Peyer's patch (tissue), 4 donors: Measurements from ENCODE around the gene TRIM61. TPM values are rescaled to one million over a fixed set of nuclear protein-coding genes. Genes with fewer than 3 reads are reported as not detected.
"Not testable (repeated sequence)": the region's sequence is repeated elsewhere in the genome, so short reads cannot be mapped to it uniquely, and the experiment has no call there.

ENCODE experiments used
- DNase-seq, 3 donors: peaks; one replicate each; pipeline ENCODE4 v3.0.0-alpha.2; 2017 to 2019
- H3K27ac ChIP-seq, 4 donors: fragments of 200-600 bp; sonication (generic); one replicate each; pipeline ENCODE4 v1.5.1; 2016 to 2019
- H3K27me3 ChIP-seq, 2 donors: fragments of 200-600 bp; sonication (generic); one replicate each; pipeline ENCODE4 v1.5.1; 2019
- H3K36me3 ChIP-seq, 3 donors: fragments of 200-600 bp; sonication (generic); one replicate each; pipeline ENCODE4 v1.5.1; 2016 to 2019
- H3K4me1 ChIP-seq, 4 donors: fragments of 200-600 bp; sonication (generic); one replicate each; pipeline ENCODE4 v1.5.1; 2016 to 2019
- H3K4me3 ChIP-seq, 4 donors: fragments of 200-600 bp; sonication (generic); 1 replicate in 3 of 4; 2 replicates in 1 of 4; pipeline ENCODE4 v1.5.1; 2016 to 2019; ENCODE audit warnings: mild to moderate bottlenecking in 1 of 4
- H3K9me3 ChIP-seq, 4 donors: fragments of 200-600 bp; sonication (generic); one replicate each; pipeline ENCODE4 v1.5.1; 2016 to 2019; ENCODE audit warnings: mild to moderate bottlenecking in 1 of 4
- CTCF ChIP-seq, 6 experiments: fragments of 450-650 bp in 4 of 6; fragments of 200-600 bp in 2 of 6; sonication (generic) in 1 of 6; IDR thresholded peaks; one replicate each; pipeline ENCODE4 v1.5.1; 2017 to 2019; ENCODE audit warnings: antibody characterized with exemption in 6 of 6, mild to moderate bottlenecking in 3 of 6, moderate library complexity in 1 of 6
- POLR2A ChIP-seq, 2 donors: fragments of 450-650 bp; IDR thresholded peaks; one replicate each; pipeline ENCODE4 v1.5.1; 2017; ENCODE audit warnings: antibody characterized with exemption in 2 of 2, mild to moderate bottlenecking in 2 of 2, moderate library complexity in 2 of 2
- total RNA-seq, 4 donors: library from RNA; depleted of rRNA; stranded (reverse); fragments of >200 nt; gene quantifications; one replicate each; pipeline ENCODE4 v1.1.0, GENCODE V29; 2016

TRIM61 gene
- total RNA-seq, 4 donors from 2014 or later: 0.53 to 1.7 TPM; not detected in 2

DNA sequence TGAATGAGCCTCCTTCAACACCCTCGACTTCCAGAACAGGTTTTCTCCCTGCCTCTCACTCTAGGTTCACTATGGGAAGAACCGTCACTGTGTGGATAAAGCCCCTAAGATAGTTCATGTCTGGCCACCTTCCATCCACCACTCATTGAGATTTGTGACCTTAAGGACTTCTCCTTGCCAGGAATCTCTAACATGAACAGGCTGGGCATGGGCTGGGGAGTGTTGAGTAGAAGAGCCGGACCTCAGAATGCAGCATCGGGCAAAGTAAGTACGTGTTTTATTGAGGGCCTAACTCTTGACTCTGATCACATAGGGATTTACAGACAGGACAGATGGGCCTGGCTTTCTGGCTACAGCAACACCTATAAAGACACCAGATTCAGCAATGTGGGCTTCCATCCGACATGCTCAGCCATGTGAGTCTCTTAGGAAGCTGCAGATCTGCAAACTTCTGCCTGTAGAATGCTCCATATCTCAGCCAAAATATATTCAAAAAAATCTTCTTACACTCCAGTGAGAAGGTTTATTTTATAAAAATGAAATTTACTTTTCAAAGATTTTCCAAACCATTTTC, 28.0 kb upstream of the TRIM61 start:
- Histone ChIP-seq H3K36me3 (no peaks in the 10 kb centered on the region), H3K4me1 (no peaks in the 10 kb centered on the region), H3K4me3 (no peak overlapping the region), H3K27ac (no peak overlapping the region), H3K27me3 (no peaks in the 10 kb centered on the region), H3K9me3 (no peaks in the 10 kb centered on the region)
- DNase-seq: no peak
- TF ChIP-seq CTCF (IDR thresholded peaks at IDR 0.05) (no peak), POLR2A (IDR thresholded peaks at IDR 0.05) (no peak)

- not testable (repeated sequence) for H3K9me3 ChIP-seq, H3K4me3 ChIP-seq, H3K27me3 ChIP-seq, DNase-seq, H3K36me3 ChIP-seq, H3K4me1 ChIP-seq, H3K27ac ChIP-seq
These were observed 24.5 kb upstream of the TRIM61 start for GRCh38 chr4:165001957-165002356.

DNA sequence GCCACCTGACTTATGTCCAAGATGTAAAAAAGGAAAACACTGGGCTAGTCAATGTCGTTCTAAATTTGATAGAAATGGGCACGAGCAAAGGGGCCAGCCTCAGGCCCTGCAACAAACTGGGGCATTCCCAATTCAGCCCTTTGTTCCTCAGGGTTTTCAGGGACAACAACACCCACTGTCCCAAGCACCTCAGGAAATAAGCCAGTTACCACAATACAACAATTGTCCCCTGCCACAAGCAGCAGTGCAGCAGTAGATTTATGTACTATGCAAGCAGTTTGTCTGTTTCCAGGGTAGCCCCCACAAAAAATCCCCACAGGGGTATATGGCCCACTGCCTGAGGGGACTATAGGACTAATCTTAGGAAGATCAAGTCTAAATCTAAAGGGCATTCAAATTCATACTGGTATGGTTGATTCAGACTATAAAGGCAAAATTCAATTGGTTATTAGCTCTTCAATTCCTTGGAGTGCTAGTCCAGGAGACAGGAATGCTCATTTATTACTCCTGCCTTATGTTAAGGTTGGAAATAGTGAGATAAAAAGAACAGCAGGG, 21.1 kb upstream of the TRIM61 start:
- H3K9me3 ChIP-seq, H3K27ac ChIP-seq, DNase-seq, H3K4me1 ChIP-seq, H3K27me3 ChIP-seq, H3K4me3 ChIP-seq, H3K36me3 ChIP-seq: not testable (repeated sequence)

DNA sequence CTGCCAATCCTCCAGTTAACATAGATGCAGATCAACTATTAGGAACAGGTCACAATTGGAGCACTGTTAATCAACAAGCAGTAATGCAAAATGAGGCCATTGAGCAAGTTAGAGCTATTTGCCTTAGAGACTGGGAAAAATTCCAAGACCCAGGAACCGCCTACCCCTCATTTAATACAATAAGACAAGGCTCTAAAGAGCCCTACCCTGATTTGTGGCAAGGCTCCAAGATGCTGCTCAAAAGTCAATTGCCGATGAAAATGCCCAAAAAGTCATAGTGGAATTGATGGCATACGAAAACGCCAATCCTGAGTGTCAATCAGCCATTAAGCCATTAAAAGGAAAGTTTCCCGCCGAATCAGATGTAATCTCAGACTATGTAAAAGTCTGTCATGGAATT, 20.5 kb upstream of the TRIM61 start:
- Histone ChIP-seq H3K36me3 (no peaks in the 10 kb centered on the region), H3K27me3 (no peaks in the 10 kb centered on the region), H3K9me3 (no peaks in the 10 kb centered on the region), H3K4me3 (no peak overlapping the region), H3K27ac (no peak overlapping the region), H3K4me1 (no peaks in the 10 kb centered on the region)
- TF ChIP-seq POLR2A (IDR thresholded peaks at IDR 0.05) (no peak), CTCF (IDR thresholded peaks at IDR 0.05) (no peak)
- DNase-seq: no peak

- DNase-seq: no peak
- Histone ChIP-seq H3K9me3 (no peaks in the 10 kb centered on the region), H3K27ac (no peak overlapping the region), H3K4me3 (no peak overlapping the region), H3K27me3 (no peaks in the 10 kb centered on the region), H3K36me3 (no peaks in the 10 kb centered on the region), H3K4me1 (no peaks in the 10 kb centered on the region)
- no peak for TF ChIP-seq CTCF (IDR thresholded peaks at IDR 0.05)
- TF ChIP-seq POLR2A (IDR thresholded peaks at IDR 0.05): no peak
These were observed 19.9 kb upstream of the TRIM61 start for GRCh38 chr4:164997324-164997723.

GRCh38 chr4:164996123-164996522, 18.7 kb upstream of the TRIM61 start:
- H3K36me3 ChIP-seq, DNase-seq, H3K27me3 ChIP-seq, H3K4me3 ChIP-seq, H3K9me3 ChIP-seq, H3K27ac ChIP-seq, H3K4me1 ChIP-seq: not testable (repeated sequence)

DNA sequence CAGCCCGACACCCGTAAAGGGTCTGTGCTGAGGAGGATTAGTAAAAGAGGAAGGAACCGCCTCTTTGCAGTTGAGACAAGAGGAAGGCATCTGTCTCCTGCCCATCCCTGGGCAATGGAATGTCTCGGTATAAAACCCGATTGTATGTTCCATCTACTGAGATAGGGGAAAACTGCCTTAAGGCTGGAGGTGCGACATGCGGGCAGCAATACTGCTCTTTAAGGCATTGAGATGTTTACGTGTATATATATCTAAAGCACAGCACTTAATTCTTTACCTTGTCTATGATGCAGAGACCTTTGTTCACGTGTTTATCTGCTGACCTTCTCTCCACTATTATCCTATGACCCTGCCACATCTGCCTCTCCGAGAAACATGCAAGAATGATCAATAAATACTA, 13.3 kb upstream of the TRIM61 start:
- not testable (repeated sequence) for H3K4me3 ChIP-seq, H3K36me3 ChIP-seq, H3K9me3 ChIP-seq, DNase-seq, H3K27ac ChIP-seq, H3K4me1 ChIP-seq, H3K27me3 ChIP-seq

DNA sequence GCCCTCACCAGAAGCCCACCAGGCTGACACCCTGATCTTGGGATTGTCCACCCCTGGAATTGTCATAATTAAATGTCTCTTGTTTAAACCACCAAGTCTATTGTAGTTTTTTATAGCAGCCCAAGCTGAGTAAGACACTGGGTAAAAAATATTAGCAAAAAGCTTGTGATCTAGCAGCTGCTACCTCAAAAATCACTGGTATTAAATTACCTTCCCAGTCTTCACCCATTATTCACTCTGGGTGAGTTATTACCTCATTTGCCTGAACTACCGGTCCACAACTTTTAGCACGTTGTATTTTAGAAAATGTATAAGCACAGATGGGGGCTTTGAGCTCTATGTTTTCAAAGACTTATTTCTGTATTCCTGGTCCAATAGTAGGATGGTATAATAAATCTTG, 12.0 kb upstream of the TRIM61 start:
- no peak for TF ChIP-seq CTCF (IDR thresholded peaks at IDR 0.05)
- TF ChIP-seq POLR2A (IDR thresholded peaks at IDR 0.05): no peak
- Histone ChIP-seq H3K9me3 (no peaks in the 10 kb centered on the region), H3K4me3 (no peak overlapping the region), H3K4me1 (no peaks in the 10 kb centered on the region), H3K36me3 (no peaks in the 10 kb centered on the region), H3K27ac (no peak overlapping the region), H3K27me3 (no peaks in the 10 kb centered on the region)
- DNase-seq: no peak

DNA sequence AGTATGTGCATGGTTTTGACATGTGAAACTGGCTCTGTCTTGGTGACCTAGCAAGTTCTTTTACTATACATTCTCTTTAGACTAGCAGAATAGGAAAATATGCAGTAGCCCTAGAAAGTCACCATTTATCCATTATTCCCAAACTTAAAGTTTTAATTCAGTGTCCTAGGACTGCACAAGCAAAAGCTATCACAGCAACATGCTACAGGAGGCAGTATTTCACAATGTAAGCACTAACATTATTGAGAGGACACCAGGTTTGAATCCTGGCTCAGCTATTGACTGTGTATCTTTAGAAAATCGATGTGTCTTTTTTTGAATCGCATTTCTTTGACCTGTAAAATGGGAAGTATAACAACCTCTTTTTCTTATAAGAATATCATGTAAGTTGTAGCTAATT, 5.5 kb downstream of the TRIM61 start:
- H3K36me3 ChIP-seq, H3K4me3 ChIP-seq, H3K4me1 ChIP-seq, H3K27me3 ChIP-seq, H3K27ac ChIP-seq, DNase-seq, H3K9me3 ChIP-seq: not testable (repeated sequence)
